Measurements from ENCODE around the gene KRT77. TPM values are rescaled to one million over a fixed set of nuclear protein-coding genes. Genes with fewer than 3 reads are reported as not detected.

The KRT77 gene
- polyA plus RNA-seq, 1 of the 3 experiments (the other 2 are of a cell fraction): not detected

DNA sequence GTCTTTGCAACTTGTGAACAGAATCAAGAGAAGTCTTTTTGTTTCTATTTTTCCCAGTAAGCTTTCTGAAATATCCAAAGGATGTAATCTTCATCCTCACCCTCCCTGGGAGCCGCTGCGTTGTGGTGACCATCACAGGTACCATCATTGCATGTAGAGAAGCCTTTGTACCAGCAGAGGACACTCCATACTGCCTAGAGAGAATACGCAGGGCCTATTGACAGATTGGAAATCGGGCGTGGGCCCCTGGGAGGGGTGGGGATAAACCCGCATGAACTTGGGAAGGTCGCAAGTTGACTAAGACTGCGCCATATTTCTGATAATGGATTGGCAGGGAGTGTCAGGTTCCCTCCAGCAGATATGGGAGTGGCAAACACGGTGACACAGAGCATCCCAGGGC, 35.8 kb downstream of the KRT77 start:
- Histone ChIP-seq H3K4me3 (ENCODE audit: low read depth in 2 of 2, low read length in 1 of 2) (no peak overlapping the region), H3K36me3 (replicated peaks in 1 of 2; ENCODE audit: control insufficient read depth in 1 of 2, insufficient read depth in 2 of 2, low read length in 1 of 2) (no peaks in the 10 kb centered on the region), H3K9me2 (no peaks in the 10 kb centered on the region), H3K79me2 (ENCODE audit: insufficient read depth) (no peaks in the 10 kb centered on the region), H4K20me1 (ENCODE audit: insufficient read depth) (no peaks in the 10 kb centered on the region), H3K9me3 (no peaks in the 10 kb centered on the region), H2AFZ (ENCODE audit: low read depth) (no peak overlapping the region), H3K27ac (ENCODE audit: low read depth in 2 of 2, low read length in 1 of 2) (no peak overlapping the region), H3F3A (replicated peaks; ENCODE audit: insufficient read depth) (no peaks in the 10 kb centered on the region), H3K9ac (no peak overlapping the region), H3K4me2 (no peak overlapping the region), H3K27me3 (ENCODE audit: insufficient read depth) (peaks cover 40% of the 10 kb centered on the region), H3K4me1 (ENCODE audit: control insufficient read depth in 1 of 2, insufficient read depth in 2 of 2, low read depth in 1 of 2, low read length in 1 of 2) (no peaks in the 10 kb centered on the region)
- no peak for TF ChIP-seq ELF1 (IDR thresholded peaks at IDR 0.05)
- TF ChIP-seq, protein P1, sequence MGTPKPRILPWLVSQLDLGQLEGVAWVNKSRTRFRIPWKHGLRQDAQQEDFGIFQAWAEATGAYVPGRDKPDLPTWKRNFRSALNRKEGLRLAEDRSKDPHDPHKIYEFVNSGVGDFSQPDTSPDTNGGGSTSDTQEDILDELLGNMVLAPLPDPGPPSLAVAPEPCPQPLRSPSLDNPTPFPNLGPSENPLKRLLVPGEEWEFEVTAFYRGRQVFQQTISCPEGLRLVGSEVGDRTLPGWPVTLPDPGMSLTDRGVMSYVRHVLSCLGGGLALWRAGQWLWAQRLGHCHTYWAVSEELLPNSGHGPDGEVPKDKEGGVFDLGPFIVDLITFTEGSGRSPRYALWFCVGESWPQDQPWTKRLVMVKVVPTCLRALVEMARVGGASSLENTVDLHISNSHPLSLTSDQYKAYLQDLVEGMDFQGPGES (IDR thresholded peaks at IDR 0.05; ENCODE audit: low read depth, low read length): no peak
- TF ChIP-seq, protein P2, sequence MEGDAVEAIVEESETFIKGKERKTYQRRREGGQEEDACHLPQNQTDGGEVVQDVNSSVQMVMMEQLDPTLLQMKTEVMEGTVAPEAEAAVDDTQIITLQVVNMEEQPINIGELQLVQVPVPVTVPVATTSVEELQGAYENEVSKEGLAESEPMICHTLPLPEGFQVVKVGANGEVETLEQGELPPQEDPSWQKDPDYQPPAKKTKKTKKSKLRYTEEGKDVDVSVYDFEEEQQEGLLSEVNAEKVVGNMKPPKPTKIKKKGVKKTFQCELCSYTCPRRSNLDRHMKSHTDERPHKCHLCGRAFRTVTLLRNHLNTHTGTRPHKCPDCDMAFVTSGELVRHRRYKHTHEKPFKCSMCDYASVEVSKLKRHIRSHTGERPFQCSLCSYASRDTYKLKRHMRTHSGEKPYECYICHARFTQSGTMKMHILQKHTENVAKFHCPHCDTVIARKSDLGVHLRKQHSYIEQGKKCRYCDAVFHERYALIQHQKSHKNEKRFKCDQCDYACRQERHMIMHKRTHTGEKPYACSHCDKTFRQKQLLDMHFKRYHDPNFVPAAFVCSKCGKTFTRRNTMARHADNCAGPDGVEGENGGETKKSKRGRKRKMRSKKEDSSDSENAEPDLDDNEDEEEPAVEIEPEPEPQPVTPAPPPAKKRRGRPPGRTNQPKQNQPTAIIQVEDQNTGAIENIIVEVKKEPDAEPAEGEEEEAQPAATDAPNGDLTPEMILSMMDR (IDR thresholded peaks at IDR 0.05): peak; percentile 23; the same call in 1 of the 2 replicates
- CTCF ChIA-PET: interaction anchor here (0.7 to 1.4 kb wide), 3 partner anchors 9 to 203 kb away, joined by 3 to 5 read pairs (median 3); no protein-coding TSS in a partner anchor
- WGBS (ENCODE audit: low lambda C conversion rate): 31% methylated on average over 9 of the region's 9 CpGs
- DNase-seq: no peak
- POLR2A ChIA-PET: no interaction called here

DNA sequence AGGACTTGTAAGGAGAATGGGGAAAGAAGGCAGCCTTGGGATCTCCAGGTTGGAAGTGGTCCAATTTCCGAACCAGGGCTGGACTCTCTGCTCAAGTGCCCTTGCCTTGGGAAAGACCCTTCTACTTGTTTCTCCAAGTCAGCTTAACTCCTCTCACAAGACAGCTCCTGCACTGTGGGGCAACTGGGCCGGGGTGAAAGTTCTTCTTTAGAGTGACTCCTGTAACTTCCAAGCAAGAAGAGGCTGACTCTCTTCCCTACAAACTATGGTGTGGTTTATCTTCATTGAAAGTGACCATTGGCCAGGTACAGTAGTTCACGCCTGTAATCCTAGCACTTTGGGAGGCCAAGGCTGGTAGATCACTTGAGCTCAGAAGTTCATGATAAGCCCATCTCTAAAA, 36.9 kb downstream of the KRT77 start:
- CTCF ChIA-PET: interaction anchor here (1.4 kb wide), 2 partner anchors 10 to 199 kb away, joined by 3 to 5 read pairs; no protein-coding TSS in a partner anchor
- 10% methylated on average over 3 of the region's 3 CpGs for WGBS (ENCODE audit: low lambda C conversion rate)
- TF ChIP-seq YY1 (IDR thresholded peaks at IDR 0.05; ENCODE audit: low read depth): no peak
- TF ChIP-seq RAD21 (IDR thresholded peaks at IDR 0.05; ENCODE audit: low read length): no peak
- TF ChIP-seq GABPA (IDR thresholded peaks at IDR 0.05; ENCODE audit: low read depth): no peak
- no peak for TF ChIP-seq TAF1 (IDR thresholded peaks at IDR 0.05; ENCODE audit: borderline replicate concordance, low read depth, low read length)
- TF ChIP-seq, protein P3, sequence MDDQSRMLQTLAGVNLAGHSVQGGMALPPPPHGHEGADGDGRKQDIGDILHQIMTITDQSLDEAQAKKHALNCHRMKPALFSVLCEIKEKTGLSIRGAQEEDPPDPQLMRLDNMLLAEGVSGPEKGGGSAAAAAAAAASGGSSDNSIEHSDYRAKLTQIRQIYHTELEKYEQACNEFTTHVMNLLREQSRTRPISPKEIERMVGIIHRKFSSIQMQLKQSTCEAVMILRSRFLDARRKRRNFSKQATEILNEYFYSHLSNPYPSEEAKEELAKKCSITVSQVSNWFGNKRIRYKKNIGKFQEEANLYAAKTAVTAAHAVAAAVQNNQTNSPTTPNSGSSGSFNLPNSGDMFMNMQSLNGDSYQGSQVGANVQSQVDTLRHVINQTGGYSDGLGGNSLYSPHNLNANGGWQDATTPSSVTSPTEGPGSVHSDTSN (IDR thresholded peaks at IDR 0.05): no peak
- no peak for TF ChIP-seq FOSL2 (IDR thresholded peaks at IDR 0.05; ENCODE audit: borderline replicate concordance, low read depth)
- no peak for TF ChIP-seq MEF2A (IDR thresholded peaks at IDR 0.05; ENCODE audit: borderline replicate concordance, low read depth)
- TF ChIP-seq RXRA (IDR thresholded peaks at IDR 0.05; ENCODE audit: borderline replicate concordance, low read depth): no peak
- TF ChIP-seq EP300 (IDR thresholded peaks at IDR 0.05; ENCODE audit: borderline replicate concordance in 1 of 2, low read depth in 1 of 2, low read length in 1 of 2): no peak
- no peak for TF ChIP-seq CHD2 (IDR thresholded peaks at IDR 0.05; ENCODE audit: low read length, partially characterized antibody)
- TF ChIP-seq, protein P4, sequence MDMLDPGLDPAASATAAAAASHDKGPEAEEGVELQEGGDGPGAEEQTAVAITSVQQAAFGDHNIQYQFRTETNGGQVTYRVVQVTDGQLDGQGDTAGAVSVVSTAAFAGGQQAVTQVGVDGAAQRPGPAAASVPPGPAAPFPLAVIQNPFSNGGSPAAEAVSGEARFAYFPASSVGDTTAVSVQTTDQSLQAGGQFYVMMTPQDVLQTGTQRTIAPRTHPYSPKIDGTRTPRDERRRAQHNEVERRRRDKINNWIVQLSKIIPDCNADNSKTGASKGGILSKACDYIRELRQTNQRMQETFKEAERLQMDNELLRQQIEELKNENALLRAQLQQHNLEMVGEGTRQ (IDR thresholded peaks at IDR 0.05; ENCODE audit: borderline replicate concordance, low read depth, low read length): no peak
- TF ChIP-seq TCF12 (IDR thresholded peaks at IDR 0.05): no peak
- TF ChIP-seq, protein P5, sequence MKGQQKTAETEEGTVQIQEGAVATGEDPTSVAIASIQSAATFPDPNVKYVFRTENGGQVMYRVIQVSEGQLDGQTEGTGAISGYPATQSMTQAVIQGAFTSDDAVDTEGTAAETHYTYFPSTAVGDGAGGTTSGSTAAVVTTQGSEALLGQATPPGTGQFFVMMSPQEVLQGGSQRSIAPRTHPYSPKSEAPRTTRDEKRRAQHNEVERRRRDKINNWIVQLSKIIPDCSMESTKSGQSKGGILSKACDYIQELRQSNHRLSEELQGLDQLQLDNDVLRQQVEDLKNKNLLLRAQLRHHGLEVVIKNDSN (IDR thresholded peaks at IDR 0.05; ENCODE audit: borderline replicate concordance, low read depth): no peak
- no peak for TF ChIP-seq GATA2 (CRISPR knock-in tag; IDR thresholded peaks at IDR 0.05)
- TF ChIP-seq, protein P6, sequence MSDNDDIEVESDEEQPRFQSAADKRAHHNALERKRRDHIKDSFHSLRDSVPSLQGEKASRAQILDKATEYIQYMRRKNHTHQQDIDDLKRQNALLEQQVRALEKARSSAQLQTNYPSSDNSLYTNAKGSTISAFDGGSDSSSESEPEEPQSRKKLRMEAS (IDR thresholded peaks at IDR 0.05; ENCODE audit: low read depth): no peak
- TF ChIP-seq POLR2AphosphoS5 (IDR thresholded peaks at IDR 0.05; ENCODE audit: low read depth, low read length): no peak

More for the DNA sequence above, 36.9 kb downstream of the KRT77 start:
- Histone ChIP-seq H3K79me2 (ENCODE audit: insufficient read depth) (no peaks in the 10 kb centered on the region), H3K9me3 (no peaks in the 10 kb centered on the region), H3K36me3 (replicated peaks in 1 of 2; ENCODE audit: control insufficient read depth in 1 of 2, insufficient read depth in 2 of 2, low read length in 1 of 2) (no peaks in the 10 kb centered on the region), H3K9me2 (no peaks in the 10 kb centered on the region), H2AFZ (ENCODE audit: low read depth) (no peak overlapping the region), H3K27ac (ENCODE audit: low read depth in 2 of 2, low read length in 1 of 2) (no peak overlapping the region), H3K9ac (no peak overlapping the region), H3K27me3 (ENCODE audit: insufficient read depth) (peaks cover 33% of the 10 kb centered on the region), H3K4me1 (ENCODE audit: control insufficient read depth in 1 of 2, insufficient read depth in 2 of 2, low read depth in 1 of 2, low read length in 1 of 2) (no peaks in the 10 kb centered on the region), H4K20me1 (ENCODE audit: insufficient read depth) (no peaks in the 10 kb centered on the region), H3F3A (replicated peaks; ENCODE audit: insufficient read depth) (no peaks in the 10 kb centered on the region), H3K4me2 (no peak overlapping the region), H3K4me3 (ENCODE audit: low read depth in 2 of 2, low read length in 1 of 2) (no peak overlapping the region)
- POLR2A ChIA-PET: no interaction called here
- DNase-seq: no peak

Data from SK-N-SH (cell line).